GM23248 (cell line): ENCODE data around the gene ZNF469. TPM values are rescaled to one million over a fixed set of nuclear protein-coding genes. Genes with fewer than 3 reads are reported as not detected.

ENCODE experiments used
- DNase-seq: peaks from one replicate; pipeline ENCODE4 v3.0.0-alpha.2; 2015
- H2AFZ ChIP-seq: fragments of 200-600 bp; sonication (generic); 2 replicates; pipeline ENCODE4 v1.6.1; 2016; ENCODE audit warnings: antibody characterized with exemption
- H3F3A ChIP-seq: fragments of 200-600 bp; sonication (generic); 2 replicates; pipeline ENCODE4 v1.6.1; 2016; ENCODE audit warnings: mild to moderate bottlenecking, antibody characterized with exemption, mixed run types; ENCODE audit not compliant: insufficient read depth
- H3K27ac ChIP-seq: fragments of 200-600 bp; sonication (generic); 2 replicates; pipeline ENCODE4 v1.5.1; 2016; ENCODE audit warnings: mild to moderate bottlenecking
- H3K27me3 ChIP-seq: fragments of 200-600 bp; sonication (generic); replicated peaks from 2 replicates; pipeline ENCODE4 v1.6.1; 2016; ENCODE audit warnings: mild to moderate bottlenecking; ENCODE audit not compliant: insufficient read depth
- H3K36me3 ChIP-seq: fragments of 200-600 bp; sonication (generic); 2 replicates; pipeline ENCODE4 v1.6.1; 2016; ENCODE audit warnings: low read depth, mild to moderate bottlenecking
- H3K4me1 ChIP-seq: fragments of 200-600 bp; sonication (generic); 2 replicates; pipeline ENCODE4 v1.6.1; 2016; ENCODE audit warnings: mild to moderate bottlenecking; ENCODE audit not compliant: insufficient read depth
- H3K4me2 ChIP-seq: fragments of 200-600 bp; sonication (generic); one replicate; pipeline ENCODE4 v1.6.1; 2016; ENCODE audit warnings: mild to moderate bottlenecking; ENCODE audit not compliant: unreplicated experiment
- H3K4me3 ChIP-seq: fragments of 200-600 bp; sonication (generic); 2 replicates; pipeline ENCODE4 v1.5.1; 2016; ENCODE audit warnings: mild to moderate bottlenecking
- H3K79me2 ChIP-seq: fragments of 200-600 bp; sonication (generic); 2 replicates; pipeline ENCODE4 v1.6.1; 2016; ENCODE audit warnings: mild to moderate bottlenecking; ENCODE audit not compliant: insufficient read depth
- H3K9ac ChIP-seq: fragments of 200-600 bp; sonication (generic); 2 replicates; pipeline ENCODE4 v1.6.1; 2016; ENCODE audit warnings: mild to moderate bottlenecking
- H3K9me2 ChIP-seq: fragments of 200-600 bp; sonication (generic); 2 replicates; pipeline ENCODE4 v1.6.1; 2016; ENCODE audit warnings: mixed run types, mild to moderate bottlenecking, moderate library complexity; ENCODE audit not compliant: insufficient read depth
- H3K9me3 ChIP-seq: fragments of 200-600 bp; sonication (generic); one replicate; pipeline ENCODE4 v1.6.1; 2017; ENCODE audit warnings: low read depth
- H4K20me1 ChIP-seq: fragments of 200-600 bp; sonication (generic); 2 replicates; pipeline ENCODE4 v1.6.0; 2016; ENCODE audit not compliant: insufficient read depth
- EZH2 ChIP-seq: fragments of 200-600 bp; sonication (generic); IDR thresholded peaks from 2 replicates; pipeline ENCODE4 v1.6.1; 2018; ENCODE audit warnings: antibody characterized with exemption, mild to moderate bottlenecking; ENCODE audit not compliant: insufficient read depth, poor library complexity, severe bottlenecking
- EZH2phosphoT487 ChIP-seq: fragments of 200-600 bp; sonication (generic); IDR thresholded peaks from 2 replicates; pipeline ENCODE4 v1.6.1; 2018; ENCODE audit warnings: antibody characterized with exemption, moderate library complexity, mild to moderate bottlenecking, low read depth; ENCODE audit not compliant: insufficient read depth
- WGBS, 2 experiments: methylation state at CpG; one replicate each; pipeline ENCODE4 v1.1.6; 2015 to 2017; ENCODE audit warnings: low lambda C conversion rate in 2 of 2, low coverage in 1 of 2; ENCODE audit errors: missing lambda C conversion rate in 2 of 2; 5-methylcytosine and 5-hydroxymethylcytosine counted together
- in situ Hi-C: fragments of 300-500 bp; cut with MboI; formaldehyde crosslinking; loops from 2 replicates; pipeline ENCODE4 v1.15.0; 2020
- polyA plus RNA-seq: library from polyadenylated mRNA; unstranded; fragments of >200 nt; fragmentation: Nextera tagmentation; extraction: Ambion mirVana; gene quantifications from 2 replicates; pipeline ENCODE4 v1.2.1, GENCODE V29; 2016
- total RNA-seq: library from RNA; depleted of rRNA; stranded (reverse); fragments of >200 nt; shearing (Covaris generic); gene quantifications from 2 replicates; pipeline ENCODE4 v1.2.3, GENCODE V29; 2014

ZNF469 gene
- total and polyA plus RNA-seq, 2 experiments from 2014 or later = 0.65 to 2.6 TPM

- 0 out of 2 replicates have a peak, but pooled peaks cover 5% of the 10 kb centered on the region for H3K4me1 ChIP-seq
- no peak overlapping the region for H3K4me3 ChIP-seq
- H4K20me1 ChIP-seq = no peaks in the 10 kb centered on the region
- DNase-seq = no peak
- no peaks in the 10 kb centered on the region for H3K27me3 ChIP-seq
- no peaks in the 10 kb centered on the region for H3K9me2 ChIP-seq
- 81 to 90% methylated on average over 2 of the region's 2 CpGs for WGBS, 2 experiments
- no peak overlapping the region for H3K9ac ChIP-seq
- no peaks in the 10 kb centered on the region for H3K36me3 ChIP-seq
- in situ Hi-C loops = no loop called here
- H3K4me2 ChIP-seq = no peak overlapping the region
- no peaks in the 10 kb centered on the region for H3K79me2 ChIP-seq
- no peak overlapping the region for H2AFZ ChIP-seq
- TF ChIP-seq EZH2phosphoT487 (no peak), EZH2 (no peak)
- H3K27ac ChIP-seq = no peak overlapping the region
- H3F3A ChIP-seq = no peaks in the 10 kb centered on the region
- H3K9me3 ChIP-seq = no peaks in the 10 kb centered on the region
These were observed 9.5 kb upstream of the ZNF469 start for GRCh38 chr16:88373211-88373610.

DNA sequence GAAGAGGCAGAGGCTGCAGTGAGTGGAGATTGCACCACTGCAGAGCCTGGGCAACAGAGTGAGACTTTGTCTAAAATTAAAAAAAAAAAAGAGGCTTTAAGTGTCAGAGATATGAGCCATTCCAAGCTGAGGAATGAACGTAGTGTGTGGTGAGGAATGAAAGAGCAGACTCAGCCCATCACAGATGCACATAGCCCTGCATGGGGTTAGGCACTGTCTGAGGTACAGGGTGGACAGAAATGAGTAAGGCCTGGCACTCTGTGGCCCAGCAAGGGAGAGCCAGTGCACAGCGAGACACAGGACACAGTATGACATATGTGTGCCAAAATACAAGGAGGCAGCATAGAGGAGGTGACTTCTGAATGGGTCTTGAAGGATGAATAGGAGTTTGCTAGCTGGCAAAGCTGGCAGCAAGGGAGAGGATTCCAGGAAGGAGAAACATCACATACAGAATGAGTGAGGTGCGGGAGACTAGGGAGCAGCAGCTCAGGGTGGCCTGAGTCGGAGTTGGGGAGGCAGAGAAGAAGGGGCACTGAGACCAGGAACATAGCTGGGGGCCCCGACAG, 8.7 kb upstream of the ZNF469 start:
- H3K9ac ChIP-seq = no peak overlapping the region
- no peaks in the 10 kb centered on the region for H3K27me3 ChIP-seq
- no peaks in the 10 kb centered on the region for H4K20me1 ChIP-seq
- no peaks in the 10 kb centered on the region for H3K36me3 ChIP-seq
- WGBS, 2 experiments = 79 to 82% methylated on average over 5 of the region's 5 CpGs
- in situ Hi-C loops = no loop called here
- TF ChIP-seq EZH2 (no peak), EZH2phosphoT487 (no peak)
- H3K4me2 ChIP-seq = no peak overlapping the region
- no peak overlapping the region for H3K27ac ChIP-seq
- H3K79me2 ChIP-seq = no peaks in the 10 kb centered on the region
- H3F3A ChIP-seq = no peaks in the 10 kb centered on the region
- no peak for DNase-seq
- no peaks in the 10 kb centered on the region for H3K9me2 ChIP-seq
- 0 out of 2 replicates have a peak, but pooled peaks cover 5% of the 10 kb centered on the region for H3K4me1 ChIP-seq
- no peak overlapping the region for H2AFZ ChIP-seq
- no peaks in the 10 kb centered on the region for H3K9me3 ChIP-seq
- no peak overlapping the region for H3K4me3 ChIP-seq

DNA sequence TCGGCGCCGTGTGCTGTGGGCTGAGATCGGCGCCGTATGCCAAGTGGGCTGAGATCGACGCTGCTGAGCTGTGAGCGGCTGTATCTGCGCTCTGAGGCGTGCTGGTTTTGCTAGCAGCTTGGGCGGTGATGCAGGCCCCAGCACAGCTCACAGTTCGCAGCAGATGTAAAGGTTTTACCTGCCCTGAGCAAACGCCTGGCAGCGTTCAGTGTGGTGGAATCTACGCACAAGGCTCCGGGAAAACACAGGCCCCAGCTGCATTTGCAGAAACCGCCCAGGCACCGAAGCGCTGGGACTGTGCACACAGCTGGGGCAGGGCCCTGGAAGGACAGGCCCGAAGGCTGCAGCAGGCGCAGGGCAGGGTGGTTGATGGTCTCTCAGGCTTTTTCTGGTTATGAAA, 8.0 kb upstream of the ZNF469 start:
- H4K20me1 ChIP-seq = no peaks in the 10 kb centered on the region
- in situ Hi-C loops = no loop called here
- 91 to 92% methylated on average over 21 to 22 of the region's 22 CpGs for WGBS, 2 experiments

GRCh38 chr16:88375236-88375975, 7.4 kb upstream of the ZNF469 start:
- no peaks in the 10 kb centered on the region for H3K9me2 ChIP-seq
- in situ Hi-C loops = no loop called here
- 0 out of 2 replicates have a peak, but pooled peaks cover 5% of the 10 kb centered on the region for H3K4me1 ChIP-seq
- H3K9me3 ChIP-seq = no peaks in the 10 kb centered on the region
- no peak overlapping the region for H3K27ac ChIP-seq
- H4K20me1 ChIP-seq = no peaks in the 10 kb centered on the region
- no peaks in the 10 kb centered on the region for H3K36me3 ChIP-seq
- no peak overlapping the region for H3K4me2 ChIP-seq
- 0 out of 2 replicates have a peak, but pooled peaks cover 3% of the 10 kb centered on the region for H3F3A ChIP-seq
- H3K27me3 ChIP-seq = no peaks in the 10 kb centered on the region
- no peak for DNase-seq
- H3K9ac ChIP-seq = no peak overlapping the region
- no peak overlapping the region for H2AFZ ChIP-seq
- 89 to 92% methylated on average over 24 of the region's 24 CpGs for WGBS, 2 experiments
- no peaks in the 10 kb centered on the region for H3K79me2 ChIP-seq
- H3K4me3 ChIP-seq = no peak overlapping the region
- TF ChIP-seq EZH2 (no peak), EZH2phosphoT487 (no peak)

More for the DNA sequence above, 8.0 kb upstream of the ZNF469 start:
- no peak overlapping the region for H3K4me3 ChIP-seq
- no peak overlapping the region for H2AFZ ChIP-seq
- no peaks in the 10 kb centered on the region for H3F3A ChIP-seq
- no peak overlapping the region for H3K4me2 ChIP-seq
- no peaks in the 10 kb centered on the region for H3K9me3 ChIP-seq
- H3K9me2 ChIP-seq = no peaks in the 10 kb centered on the region
- H3K79me2 ChIP-seq = no peaks in the 10 kb centered on the region
- TF ChIP-seq EZH2phosphoT487 (no peak), EZH2 (no peak)
- H3K4me1 ChIP-seq = 0 out of 2 replicates have a peak, but pooled peaks cover 5% of the 10 kb centered on the region
- no peaks in the 10 kb centered on the region for H3K27me3 ChIP-seq
- DNase-seq = no peak
- H3K36me3 ChIP-seq = no peaks in the 10 kb centered on the region
- H3K27ac ChIP-seq = no peak overlapping the region
- no peak overlapping the region for H3K9ac ChIP-seq
